ENCODE measurements around the gene PFN4. TPM values are rescaled to one million over a fixed set of nuclear protein-coding genes. Genes with fewer than 3 reads are reported as not detected.

PFN4 gene
- total and polyA plus RNA-seq, 8 donors, result 0.48 to 1.8 (median 0.56) TPM; not detected in 5

GRCh38 chr2:24163186-24163585, 40.1 kb upstream of the PFN4 start:
- Histone ChIP-seq H3K27ac (no peak overlapping the region), H3K9me3 (no peaks in the 10 kb centered on the region), H3K27me3 (no peaks in the 10 kb centered on the region), H3K36me3 (peaks cover 0 to 17% (median 12%) of the 10 kb centered on the region in 4 donors), H3K4me1 (no peaks in the 10 kb centered on the region), H3K4me3 (no peak overlapping the region)
- no peak for TF ChIP-seq CTCF (IDR thresholded peaks at IDR 0.05)
- TF ChIP-seq POLR2AphosphoS5 (IDR thresholded peaks at IDR 0.05), result no peak
- no peak for TF ChIP-seq POLR2A (IDR thresholded peaks at IDR 0.05)
- no peak for TF ChIP-seq EP300 (IDR thresholded peaks at IDR 0.05)
- 50 to 77% (median 65%) methylated on average over 2 to 3 of the region's 3 CpGs for WGBS, 5 donors
- intact Hi-C loops (cut with DNase I; ENCODE audit: low total_unique reads), result no loop called here
- no peak for DNase-seq

GRCh38 chr2:24162494-24162893, 39.4 kb upstream of the PFN4 start:
- WGBS, 5 donors, result 100% methylated on average over 1 of the region's 1 CpG
- TF ChIP-seq POLR2AphosphoS5 (IDR thresholded peaks at IDR 0.05) (no peak), CTCF (IDR thresholded peaks at IDR 0.05) (no peak), EP300 (IDR thresholded peaks at IDR 0.05) (no peak), POLR2A (IDR thresholded peaks at IDR 0.05) (no peak)
- intact Hi-C loops (cut with DNase I; ENCODE audit: low total_unique reads), result no loop called here
- no peak for DNase-seq
- Histone ChIP-seq H3K36me3 (peaks cover 0 to 17% (median 12%) of the 10 kb centered on the region in 4 donors), H3K4me3 (no peak overlapping the region), H3K4me1 (no peaks in the 10 kb centered on the region), H3K9me3 (no peaks in the 10 kb centered on the region), H3K27me3 (no peaks in the 10 kb centered on the region), H3K27ac (no peak overlapping the region)

- TF ChIP-seq POLR2A (IDR thresholded peaks at IDR 0.05) (no peak), EP300 (IDR thresholded peaks at IDR 0.05) (no peak), POLR2AphosphoS5 (IDR thresholded peaks at IDR 0.05) (no peak), CTCF (IDR thresholded peaks at IDR 0.05) (no peak)
- intact Hi-C loops (cut with DNase I; ENCODE audit: low total_unique reads), result no loop called here
- Histone ChIP-seq H3K4me3 (no peak overlapping the region), H3K27ac (no peak overlapping the region), H3K27me3 (no peaks in the 10 kb centered on the region), H3K36me3 (peaks cover 0 to 17% (median 12%) of the 10 kb centered on the region in 4 donors), H3K4me1 (no peaks in the 10 kb centered on the region), H3K9me3 (no peaks in the 10 kb centered on the region)
- DNase-seq, result no peak
Observed at GRCh38 chr2:24160761-24161160, 37.6 kb upstream of the PFN4 start.

- H3K27me3 ChIP-seq, result no peaks in the 10 kb centered on the region
- TF ChIP-seq POLR2AphosphoS5 (IDR thresholded peaks at IDR 0.05) (no peak), CTCF (IDR thresholded peaks at IDR 0.05) (no peak), EP300 (IDR thresholded peaks at IDR 0.05) (no peak), POLR2A (IDR thresholded peaks at IDR 0.05) (no peak)
- H3K4me1 ChIP-seq, result no peaks in the 10 kb centered on the region
- no peak overlapping the region for H3K4me3 ChIP-seq
- no peaks in the 10 kb centered on the region for H3K9me3 ChIP-seq
- 82 to 86% (median 83%) methylated on average over 4 of the region's 4 CpGs for WGBS, 5 donors
- DNase-seq, result no peak
- H3K36me3 ChIP-seq, result peaks cover 0 to 17% (median 12%) of the 10 kb centered on the region in 4 donors
- no peak overlapping the region for H3K27ac ChIP-seq
- intact Hi-C loops (cut with DNase I; ENCODE audit: low total_unique reads), result no loop called here
Observed at GRCh38 chr2:24159708-24160107, 36.6 kb upstream of the PFN4 start.
